CD4-positive, alpha-beta T cell treated with Interleukin-6 at 100 ng/mL for 8 hours (primary cell): Measurements from ENCODE around the gene POLE3.
"Not testable (repeated sequence)": the region's sequence is repeated elsewhere in the genome, so short reads cannot be mapped to it uniquely, and the experiment has no call there.

Experiments used
- DNase-seq: peaks from one replicate; pipeline ENCODE4 v3.0.0-alpha.2; 2020; ENCODE audit warnings: mixed read lengths, low spot score

Gene POLE3

GRCh38 chr9:113410207-113410864, at the start of gene POLE3, which contains the start of gene C9orf43:
Gene POLE3, minus strand, starts transcription at chr9:113410675. Its CDS starts 382 bp downstream, at chr9:113410293.
Gene C9orf43, plus strand, starts transcription at chr9:113410747. Its CDS starts 2,747 bp downstream, at chr9:113413494.
- peak; percentile 91 for DNase-seq

GRCh38 chr9:113456235-113456634, 45.8 kb upstream of the POLE3 start:
- DNase-seq: no peak

GRCh38 chr9:113454914-113455761, 44.7 kb upstream of the POLE3 start:
- no peak for DNase-seq

GRCh38 chr9:113452113-113452605, 41.7 kb upstream of the POLE3 start:
- no peak for DNase-seq

- DNase-seq: no peak
Observed at GRCh38 chr9:113449376-113449775, 38.9 kb upstream of the POLE3 start.

- DNase-seq: peak; percentile 25
Observed at GRCh38 chr9:113446323-113446740, 35.9 kb upstream of the POLE3 start.

- no peak for DNase-seq
Observed at GRCh38 chr9:113444736-113445135, 34.3 kb upstream of the POLE3 start.

GRCh38 chr9:113437716-113438115, 27.2 kb upstream of the POLE3 start:
- not testable (repeated sequence) for DNase-seq

- no peak for DNase-seq
Observed at GRCh38 chr9:113436728-113437515, 26.4 kb upstream of the POLE3 start.

- DNase-seq: no peak
Observed at GRCh38 chr9:113431191-113431590, 20.7 kb upstream of the POLE3 start.

GRCh38 chr9:113428062-113428615, 17.7 kb upstream of the POLE3 start:
- DNase-seq: no peak

GRCh38 chr9:113427629-113428028, 17.2 kb upstream of the POLE3 start:
- DNase-seq: no peak

- no peak for DNase-seq
Observed at GRCh38 chr9:113426701-113427100, 16.2 kb upstream of the POLE3 start.

GRCh38 chr9:113425072-113425471, 14.6 kb upstream of the POLE3 start:
- no peak for DNase-seq

- no peak for DNase-seq
Observed at GRCh38 chr9:113421726-113422125, 11.3 kb upstream of the POLE3 start.

GRCh38 chr9:113417370-113417769, 6.9 kb upstream of the POLE3 start:
- DNase-seq: no peak

GRCh38 chr9:113416149-113416721, 5.8 kb upstream of the POLE3 start:
- no peak for DNase-seq

GRCh38 chr9:113409883-113410206, 630 bp downstream of the POLE3 start:
- no peak for DNase-seq

GRCh38 chr9:113409481-113409880, 994 bp downstream of the POLE3 start:
- DNase-seq: no peak

GRCh38 chr9:113406873-113407511, 3.5 kb downstream of the POLE3 start:
- DNase-seq: peak; percentile 54

- not testable (repeated sequence) for DNase-seq
Observed at GRCh38 chr9:113406353-113406752, 4.1 kb downstream of the POLE3 start.
